Choroid plexus epithelial cell (primary cell): Measurements from ENCODE around the gene QSOX2.

Source experiments
- DNase-seq: peaks from one replicate; pipeline ENCODE4 v3.0.0-alpha.2; 2010; ENCODE audit warnings: low read depth
- H3K4me3 ChIP-seq: 2 replicates; pipeline ENCODE4 v1.5.1; 2011; ENCODE audit warnings: low read depth, mild to moderate bottlenecking, control low read depth, low read length, moderate library complexity
- CTCF ChIP-seq: conservative IDR thresholded peaks from 2 replicates; pipeline ENCODE4 v1.5.1; 2011; ENCODE audit warnings: low read depth, mild to moderate bottlenecking, control low read depth, inconsistent platforms, low read length, moderate library complexity

The QSOX2 gene

GRCh38 chr9:136261686-136262430, 16.2 kb upstream of the QSOX2 start:
- no peak for TF ChIP-seq CTCF
- no peak overlapping the region for H3K4me3 ChIP-seq
- DNase-seq: no peak

GRCh38 chr9:136260936-136261472, 15.4 kb upstream of the QSOX2 start:
- no peak for DNase-seq
- no peak for TF ChIP-seq CTCF
- H3K4me3 ChIP-seq: no peak overlapping the region

GRCh38 chr9:136260521-136260920, 14.9 kb upstream of the QSOX2 start:
- no peak overlapping the region for H3K4me3 ChIP-seq
- TF ChIP-seq CTCF: no peak

GRCh38 chr9:136259836-136260235, 14.2 kb upstream of the QSOX2 start:
- H3K4me3 ChIP-seq: no peak overlapping the region
- no peak for TF ChIP-seq CTCF
- no peak for DNase-seq

More at GRCh38 chr9:136260521-136260920, 14.9 kb upstream of the QSOX2 start:
- no peak for DNase-seq

GRCh38 chr9:136259517-136259813, 13.9 kb upstream of the QSOX2 start:
- DNase-seq: no peak
- no peak for TF ChIP-seq CTCF
- no peak overlapping the region for H3K4me3 ChIP-seq

GRCh38 chr9:136258786-136259516, 13.3 kb upstream of the QSOX2 start:
- no peak for DNase-seq
- no peak for TF ChIP-seq CTCF
- H3K4me3 ChIP-seq: no peak overlapping the region

- DNase-seq: no peak
- H3K4me3 ChIP-seq: no peak overlapping the region
- TF ChIP-seq CTCF: no peak
Observed at GRCh38 chr9:136258299-136258625, 12.7 kb upstream of the QSOX2 start.
